Smooth muscle cell (in vitro differentiated cells): ENCODE results near the gene HS3ST4. TPM values are rescaled to one million over a fixed set of nuclear protein-coding genes. Genes with fewer than 3 reads are reported as not detected.

ENCODE experiments used
- DNase-seq: peaks from one replicate; lab custom pipeline; 2025; ENCODE audit not compliant: unreplicated experiment; lab: John Stamatoyannopoulos, UW
- H2AFZ ChIP-seq: fragments of 200-600 bp; sonication (generic); 2 replicates; pipeline ENCODE4 v1.6.0; 2016; ENCODE audit warnings: antibody characterized with exemption, low read depth, mild to moderate bottlenecking
- H3F3A ChIP-seq: fragments of 200-600 bp; sonication (generic); 2 replicates; pipeline ENCODE4 v1.6.0; 2017; ENCODE audit warnings: antibody characterized with exemption, low read depth
- H3K27ac ChIP-seq: fragments of 200-600 bp; sonication (generic); 2 replicates; pipeline ENCODE4 v1.5.1; 2016; ENCODE audit warnings: low read depth, mild to moderate bottlenecking
- H3K27me3 ChIP-seq: fragments of 200-600 bp; sonication (generic); 2 replicates; pipeline ENCODE4 v1.6.1; 2016; ENCODE audit warnings: low read depth, mild to moderate bottlenecking
- H3K36me3 ChIP-seq: fragments of 200-600 bp; sonication (generic); 2 replicates; pipeline ENCODE4 v1.5.1; 2016; ENCODE audit warnings: low read depth
- H3K4me1 ChIP-seq: fragments of 200-600 bp; sonication (generic); 2 replicates; pipeline ENCODE4 v1.5.1; 2016; ENCODE audit warnings: low read depth
- H3K4me2 ChIP-seq: fragments of 200-600 bp; sonication (generic); 2 replicates; pipeline ENCODE4 v1.6.0; 2016; ENCODE audit warnings: mild to moderate bottlenecking
- H3K4me3 ChIP-seq: fragments of 200-600 bp; sonication (generic); 2 replicates; pipeline ENCODE4 v1.5.1; 2016; ENCODE audit warnings: mild to moderate bottlenecking
- H3K79me2 ChIP-seq: fragments of 200-600 bp; sonication (generic); 2 replicates; pipeline ENCODE4 v1.6.0; 2016; ENCODE audit warnings: low read depth, mild to moderate bottlenecking
- H3K9ac ChIP-seq: fragments of 200-600 bp; sonication (generic); 2 replicates; pipeline ENCODE4 v1.6.0; 2016; ENCODE audit warnings: low read depth
- H3K9me3 ChIP-seq: fragments of 200-600 bp; sonication (generic); replicated peaks from 2 replicates; pipeline ENCODE4 v1.5.1; 2016; ENCODE audit warnings: low read depth
- H4K20me1 ChIP-seq: fragments of 200-600 bp; sonication (generic); 2 replicates; pipeline ENCODE4 v1.6.0; 2016; ENCODE audit warnings: low read depth
- WGBS: methylation state at CpG from one replicate; pipeline ENCODE4 v1.1.7; 2016; ENCODE audit warnings: low lambda C conversion rate; 5-methylcytosine and 5-hydroxymethylcytosine counted together
- polyA plus RNA-seq: library from polyadenylated mRNA; unstranded; fragments of >200 nt; fragmentation: Nextera tagmentation; extraction: Ambion mirVana; gene quantifications from 2 replicates; pipeline ENCODE4 v1.2.1, GENCODE V29; 2016
- total RNA-seq: library from RNA; depleted of rRNA; stranded (reverse); fragments of >200 nt; gene quantifications from 2 replicates; pipeline ENCODE4 v1.2.3, GENCODE V29; 2014
- TF ChIP-seq, protein P1 (sequence below): fragments of 200-600 bp; sonication (generic); IDR thresholded peaks from 2 replicates; pipeline ENCODE4 v1.5.1; 2017; ENCODE audit warnings: borderline replicate concordance, mild to moderate bottlenecking, antibody characterized with exemption; ENCODE audit not compliant: insufficient read depth, poor library complexity, severe bottlenecking

Gene HS3ST4
- total and polyA plus RNA-seq, 2 experiments from 2014 or later: 0.29 to 2.2 TPM

GRCh38 chr16:25692742-25693508 lies 1.2 kb downstream of the HS3ST4 start:
- H3K4me1 ChIP-seq: peaks cover 19% of the 10 kb centered on the region
- H3K27me3 ChIP-seq: peaks cover 82% of the 10 kb centered on the region
- peak overlapping the region; percentile 43 for H2AFZ ChIP-seq
- no peak for DNase-seq
- H4K20me1 ChIP-seq: no peaks in the 10 kb centered on the region
- H3K27ac ChIP-seq: no peak overlapping the region
- H3K79me2 ChIP-seq: no peaks in the 10 kb centered on the region
- H3F3A ChIP-seq: no peaks in the 10 kb centered on the region
- H3K9me3 ChIP-seq: no peaks in the 10 kb centered on the region
- H3K36me3 ChIP-seq: no peaks in the 10 kb centered on the region
- no peak overlapping the region for H3K9ac ChIP-seq
- peak overlapping the region; percentile 85 for H3K4me2 ChIP-seq
- 1% methylated on average over 64 of the region's 70 CpGs for WGBS
- TF ChIP-seq, protein P1, sequence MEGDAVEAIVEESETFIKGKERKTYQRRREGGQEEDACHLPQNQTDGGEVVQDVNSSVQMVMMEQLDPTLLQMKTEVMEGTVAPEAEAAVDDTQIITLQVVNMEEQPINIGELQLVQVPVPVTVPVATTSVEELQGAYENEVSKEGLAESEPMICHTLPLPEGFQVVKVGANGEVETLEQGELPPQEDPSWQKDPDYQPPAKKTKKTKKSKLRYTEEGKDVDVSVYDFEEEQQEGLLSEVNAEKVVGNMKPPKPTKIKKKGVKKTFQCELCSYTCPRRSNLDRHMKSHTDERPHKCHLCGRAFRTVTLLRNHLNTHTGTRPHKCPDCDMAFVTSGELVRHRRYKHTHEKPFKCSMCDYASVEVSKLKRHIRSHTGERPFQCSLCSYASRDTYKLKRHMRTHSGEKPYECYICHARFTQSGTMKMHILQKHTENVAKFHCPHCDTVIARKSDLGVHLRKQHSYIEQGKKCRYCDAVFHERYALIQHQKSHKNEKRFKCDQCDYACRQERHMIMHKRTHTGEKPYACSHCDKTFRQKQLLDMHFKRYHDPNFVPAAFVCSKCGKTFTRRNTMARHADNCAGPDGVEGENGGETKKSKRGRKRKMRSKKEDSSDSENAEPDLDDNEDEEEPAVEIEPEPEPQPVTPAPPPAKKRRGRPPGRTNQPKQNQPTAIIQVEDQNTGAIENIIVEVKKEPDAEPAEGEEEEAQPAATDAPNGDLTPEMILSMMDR: no peak
- peak overlapping the region; percentile 46 for H3K4me3 ChIP-seq

- Histone ChIP-seq H3K4me1 (peaks cover 19% of the 10 kb centered on the region), H4K20me1 (no peaks in the 10 kb centered on the region), H2AFZ (no peak overlapping the region), H3K9ac (no peak overlapping the region), H3K9me3 (no peaks in the 10 kb centered on the region), H3K36me3 (no peaks in the 10 kb centered on the region), H3F3A (no peaks in the 10 kb centered on the region), H3K79me2 (no peaks in the 10 kb centered on the region), H3K27me3 (peaks cover 79% of the 10 kb centered on the region), H3K27ac (no peak overlapping the region), H3K4me2 (peak overlapping the region; percentile 85), H3K4me3 (peak overlapping the region; percentile 46)
- TF ChIP-seq, protein P1: no peak
- 28% methylated on average over 9 of the region's 9 CpGs for WGBS
- DNase-seq: no peak
These were observed 1.9 kb downstream of the HS3ST4 start for GRCh38 chr16:25693631-25694030.

GRCh38 chr16:25699069-25699468 lies 7.3 kb downstream of the HS3ST4 start:
- Histone ChIP-seq H3K79me2 (no peaks in the 10 kb centered on the region), H3F3A (no peaks in the 10 kb centered on the region), H3K4me1 (no peaks in the 10 kb centered on the region), H3K36me3 (no peaks in the 10 kb centered on the region), H4K20me1 (no peaks in the 10 kb centered on the region), H3K4me2 (no peak overlapping the region), H3K27me3 (peaks cover 50% of the 10 kb centered on the region), H2AFZ (no peak overlapping the region), H3K27ac (no peak overlapping the region), H3K9ac (no peak overlapping the region), H3K9me3 (no peaks in the 10 kb centered on the region), H3K4me3 (no peak overlapping the region)
- WGBS: 80% methylated on average over 7 of the region's 7 CpGs
- DNase-seq: no peak
- TF ChIP-seq, protein P1: no peak

- Histone ChIP-seq H3F3A (no peaks in the 10 kb centered on the region), H3K27ac (no peak overlapping the region), H2AFZ (no peak overlapping the region), H3K79me2 (no peaks in the 10 kb centered on the region), H3K4me1 (no peaks in the 10 kb centered on the region), H3K4me3 (no peak overlapping the region), H3K9ac (no peak overlapping the region), H4K20me1 (no peaks in the 10 kb centered on the region), H3K4me2 (no peak overlapping the region), H3K9me3 (no peaks in the 10 kb centered on the region), H3K36me3 (no peaks in the 10 kb centered on the region), H3K27me3 (peaks cover 38% of the 10 kb centered on the region)
- TF ChIP-seq, protein P1: no peak
- no peak for DNase-seq
- WGBS: 88% methylated on average over 6 of the region's 6 CpGs
These were observed 8.8 kb downstream of the HS3ST4 start for GRCh38 chr16:25700547-25700946.
